B cell (primary cell): ENCODE results near the gene PRTN3.

Experiments used
- EZH2 ChIP-seq: IDR thresholded peaks from 2 replicates; pipeline ENCODE4 v1.6.1; 2012; ENCODE audit warnings: borderline replicate concordance, low read depth, mild to moderate bottlenecking, moderate library complexity, low read length; ENCODE audit not compliant: insufficient read depth, poor library complexity, severe bottlenecking
- TF ChIP-seq, protein P1 (sequence below): fragments of 200-600 bp; IDR thresholded peaks from one replicate; pipeline ENCODE4 v1.8.0; 2022; ENCODE audit warnings: antibody characterized with exemption, mild to moderate bottlenecking

DNA sequence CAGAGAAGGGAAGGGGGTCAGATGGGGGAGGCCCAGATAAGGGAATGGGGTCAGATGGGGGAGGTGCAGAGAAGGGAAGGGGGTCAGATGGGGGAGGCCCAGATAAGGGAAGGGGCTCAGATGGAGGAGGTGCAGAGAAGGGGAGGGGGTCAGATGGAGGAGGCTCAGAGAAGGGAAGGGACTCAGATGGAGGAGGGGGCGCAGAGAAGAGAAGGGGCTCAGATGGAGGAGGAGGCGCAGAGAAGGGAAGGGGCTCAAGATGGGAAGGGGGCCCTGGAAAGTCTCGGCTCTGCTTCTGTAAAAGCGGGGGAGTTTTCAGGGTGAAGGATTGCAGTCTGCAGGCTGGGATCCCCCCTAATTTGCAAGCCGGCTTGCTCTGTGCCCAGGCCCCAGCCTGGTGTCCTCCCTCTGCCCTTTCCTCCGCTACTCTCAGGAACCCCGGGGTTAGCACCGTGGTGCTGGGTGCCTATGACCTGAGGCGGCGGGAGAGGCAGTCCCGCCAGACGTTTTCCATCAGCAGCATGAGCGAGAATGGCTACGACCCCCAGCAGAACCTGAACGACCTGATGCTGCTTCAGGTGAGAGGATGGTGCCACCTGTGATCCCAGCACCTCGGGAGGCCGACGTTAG is 11.6 kb upstream of the PRTN3 start:
- TF ChIP-seq, protein P1, sequence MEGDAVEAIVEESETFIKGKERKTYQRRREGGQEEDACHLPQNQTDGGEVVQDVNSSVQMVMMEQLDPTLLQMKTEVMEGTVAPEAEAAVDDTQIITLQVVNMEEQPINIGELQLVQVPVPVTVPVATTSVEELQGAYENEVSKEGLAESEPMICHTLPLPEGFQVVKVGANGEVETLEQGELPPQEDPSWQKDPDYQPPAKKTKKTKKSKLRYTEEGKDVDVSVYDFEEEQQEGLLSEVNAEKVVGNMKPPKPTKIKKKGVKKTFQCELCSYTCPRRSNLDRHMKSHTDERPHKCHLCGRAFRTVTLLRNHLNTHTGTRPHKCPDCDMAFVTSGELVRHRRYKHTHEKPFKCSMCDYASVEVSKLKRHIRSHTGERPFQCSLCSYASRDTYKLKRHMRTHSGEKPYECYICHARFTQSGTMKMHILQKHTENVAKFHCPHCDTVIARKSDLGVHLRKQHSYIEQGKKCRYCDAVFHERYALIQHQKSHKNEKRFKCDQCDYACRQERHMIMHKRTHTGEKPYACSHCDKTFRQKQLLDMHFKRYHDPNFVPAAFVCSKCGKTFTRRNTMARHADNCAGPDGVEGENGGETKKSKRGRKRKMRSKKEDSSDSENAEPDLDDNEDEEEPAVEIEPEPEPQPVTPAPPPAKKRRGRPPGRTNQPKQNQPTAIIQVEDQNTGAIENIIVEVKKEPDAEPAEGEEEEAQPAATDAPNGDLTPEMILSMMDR: no peak
- no peak for TF ChIP-seq EZH2
